Upper lobe of left lung (tissue), 4 donors: ENCODE data around the gene ARMC7.

Source experiments
- CTCF ChIP-seq, 6 experiments: fragments of 450-650 bp in 4 of 6; fragments of 200-600 bp in 2 of 6; sonication (generic) in 2 of 6; IDR thresholded peaks; one replicate each; pipeline ENCODE4 v1.5.1; 2016 to 2019; ENCODE audit warnings: antibody characterized with exemption in 6 of 6
- POLR2A ChIP-seq, 4 donors: fragments of 450-650 bp; IDR thresholded peaks; one replicate each; pipeline ENCODE4 v1.5.1; 2016 to 2017; ENCODE audit warnings: antibody characterized with exemption in 4 of 4, mild to moderate bottlenecking in 2 of 4
- POLR2AphosphoS5 ChIP-seq, 2 donors: sonication (generic); formaldehyde crosslinking; IDR thresholded peaks; one replicate each; pipeline ENCODE4 v1.5.1; 2017; ENCODE audit warnings: antibody characterized with exemption in 2 of 2

GRCh38 chr17:75109046-75109406, 743 bp upstream of the ARMC7 start:
- TF ChIP-seq POLR2AphosphoS5 (IDR thresholded peaks at IDR 0.05) (no peak), CTCF (IDR thresholded peaks at IDR 0.05) (no peak), POLR2A (IDR thresholded peaks at IDR 0.05) (no peak)
